Fibroblast of the aortic adventitia (primary cell): ENCODE data around the gene RECQL5. TPM values are rescaled to one million over a fixed set of nuclear protein-coding genes. Genes with fewer than 3 reads are reported as not detected.
A peak's percentile ranks its signal among the peaks of the same experiment; 100 is the strongest.

ENCODE experiments used
- DNase-seq: peaks from one replicate; pipeline ENCODE4 v3.0.0-alpha.2; 2010; ENCODE audit warnings: low read depth
- H3K4me3 ChIP-seq: 2 replicates; pipeline ENCODE4 v1.5.1; 2011; ENCODE audit warnings: low read depth, mild to moderate bottlenecking, control low read depth, low read length, moderate library complexity
- total RNA-seq: library from RNA; depleted of rRNA; stranded (reverse); fragments of >200 nt; gene quantifications from 2 replicates; pipeline ENCODE4 v1.2.3, GENCODE V29; 2012; ENCODE audit warnings: low replicate concordance
- TF ChIP-seq, protein P1 (sequence below): IDR thresholded peaks from 2 replicates; pipeline ENCODE4 v1.5.1; 2011; ENCODE audit warnings: mild to moderate bottlenecking, low read length, control low read depth, inconsistent platforms; ENCODE audit not compliant: insufficient read depth

RECQL5 gene
- total RNA-seq, 1 donor = 17.6 TPM

DNA sequence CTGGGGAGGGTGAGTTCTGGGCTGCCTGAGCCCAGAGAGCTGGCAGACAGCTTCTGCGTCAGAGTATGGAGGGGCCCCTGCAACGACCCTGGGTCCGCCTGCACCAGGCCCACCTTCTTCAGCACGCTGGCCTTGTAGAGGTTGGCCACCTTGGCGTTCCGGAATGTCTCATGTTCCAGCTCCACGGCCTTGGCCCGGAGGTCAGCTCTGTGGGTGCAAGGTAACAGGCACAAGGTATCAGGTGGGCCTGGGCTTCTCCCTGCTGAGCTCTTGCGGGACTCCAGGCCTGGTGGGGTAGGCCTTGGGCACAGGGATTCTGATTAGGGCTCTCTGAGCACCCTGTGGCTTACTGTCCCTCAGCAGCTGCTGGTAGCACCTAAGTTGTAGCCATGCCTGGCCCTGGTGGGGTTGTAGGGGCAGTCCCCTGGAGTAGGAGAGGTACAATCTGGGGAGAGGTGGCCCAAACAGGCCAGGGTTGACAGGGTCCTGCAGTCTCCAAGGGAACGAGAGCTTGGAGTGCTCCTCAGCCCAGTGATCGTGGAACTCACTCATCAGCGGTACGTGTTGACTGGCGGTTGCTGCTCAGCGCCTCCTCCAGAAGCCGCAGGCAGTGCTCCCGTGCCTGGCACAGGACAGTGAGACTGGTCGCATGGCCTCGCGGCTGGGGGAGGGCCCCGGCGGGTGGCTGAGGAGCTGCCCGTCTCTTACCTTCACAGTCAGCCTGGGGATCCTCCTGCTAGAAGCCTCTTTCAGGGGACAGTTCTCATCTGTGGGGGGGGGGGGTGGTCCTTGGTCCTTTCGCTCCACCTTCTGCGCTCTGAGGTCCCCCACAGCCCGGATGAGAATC, 36.7 kb downstream of the RECQL5 start:
- TF ChIP-seq, protein P1, sequence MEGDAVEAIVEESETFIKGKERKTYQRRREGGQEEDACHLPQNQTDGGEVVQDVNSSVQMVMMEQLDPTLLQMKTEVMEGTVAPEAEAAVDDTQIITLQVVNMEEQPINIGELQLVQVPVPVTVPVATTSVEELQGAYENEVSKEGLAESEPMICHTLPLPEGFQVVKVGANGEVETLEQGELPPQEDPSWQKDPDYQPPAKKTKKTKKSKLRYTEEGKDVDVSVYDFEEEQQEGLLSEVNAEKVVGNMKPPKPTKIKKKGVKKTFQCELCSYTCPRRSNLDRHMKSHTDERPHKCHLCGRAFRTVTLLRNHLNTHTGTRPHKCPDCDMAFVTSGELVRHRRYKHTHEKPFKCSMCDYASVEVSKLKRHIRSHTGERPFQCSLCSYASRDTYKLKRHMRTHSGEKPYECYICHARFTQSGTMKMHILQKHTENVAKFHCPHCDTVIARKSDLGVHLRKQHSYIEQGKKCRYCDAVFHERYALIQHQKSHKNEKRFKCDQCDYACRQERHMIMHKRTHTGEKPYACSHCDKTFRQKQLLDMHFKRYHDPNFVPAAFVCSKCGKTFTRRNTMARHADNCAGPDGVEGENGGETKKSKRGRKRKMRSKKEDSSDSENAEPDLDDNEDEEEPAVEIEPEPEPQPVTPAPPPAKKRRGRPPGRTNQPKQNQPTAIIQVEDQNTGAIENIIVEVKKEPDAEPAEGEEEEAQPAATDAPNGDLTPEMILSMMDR = no peak
- no peak overlapping the region for H3K4me3 ChIP-seq
- no peak for DNase-seq

DNA sequence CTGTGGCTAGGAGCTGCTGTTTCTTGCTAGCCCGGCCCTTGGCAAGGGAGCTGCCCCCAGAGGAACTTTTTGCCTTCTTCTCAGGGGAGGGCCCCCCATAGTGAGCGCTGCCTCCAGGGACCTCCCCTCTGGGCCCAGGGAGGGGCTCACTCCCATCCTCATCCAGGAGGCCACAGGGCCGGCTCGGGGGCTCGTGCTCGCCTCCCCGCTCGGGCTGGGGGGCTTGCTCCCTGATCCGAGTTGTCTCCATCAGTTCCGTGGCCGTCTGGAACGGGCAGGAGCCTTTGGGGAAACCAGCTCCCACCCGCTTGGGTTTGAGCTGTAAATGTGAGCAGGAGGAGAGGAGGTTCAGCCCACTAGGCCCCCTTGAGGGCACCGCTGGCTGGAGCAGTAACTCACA, 37.8 kb downstream of the RECQL5 start:
- TF ChIP-seq, protein P1 = no peak
- DNase-seq = no peak
- H3K4me3 ChIP-seq = no peak overlapping the region

GRCh38 chr17:75628425-75628824, 38.5 kb downstream of the RECQL5 start:
- DNase-seq = no peak
- H3K4me3 ChIP-seq = no peak overlapping the region
- TF ChIP-seq, protein P1 = no peak

DNA sequence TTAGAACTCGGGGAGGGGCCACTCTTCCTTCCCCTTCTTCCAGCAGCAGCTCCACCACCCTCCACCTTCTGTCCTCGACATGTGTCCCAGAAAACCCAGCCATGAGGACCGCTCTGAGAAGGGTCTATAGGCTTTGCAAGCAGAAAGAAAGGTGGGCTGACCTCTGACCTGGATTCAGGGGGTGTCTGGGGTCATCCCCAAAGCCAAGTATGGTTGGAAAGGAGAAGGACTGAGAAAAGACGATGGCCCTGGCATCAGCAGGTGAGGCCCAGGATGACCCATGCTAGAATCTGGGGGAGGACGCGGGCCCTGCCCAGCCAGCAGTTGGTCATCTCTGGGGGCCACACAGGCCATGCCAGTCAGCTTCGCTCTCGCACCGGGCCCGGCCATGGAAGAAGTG, 39.9 kb downstream of the RECQL5 start:
- TF ChIP-seq, protein P1 = no peak
- H3K4me3 ChIP-seq = no peak overlapping the region
- DNase-seq = no peak

GRCh38 chr17:75626496-75627038, 40.4 kb downstream of the RECQL5 start:
- DNase-seq = no peak
- TF ChIP-seq, protein P1 = no peak
- no peak overlapping the region for H3K4me3 ChIP-seq

DNA sequence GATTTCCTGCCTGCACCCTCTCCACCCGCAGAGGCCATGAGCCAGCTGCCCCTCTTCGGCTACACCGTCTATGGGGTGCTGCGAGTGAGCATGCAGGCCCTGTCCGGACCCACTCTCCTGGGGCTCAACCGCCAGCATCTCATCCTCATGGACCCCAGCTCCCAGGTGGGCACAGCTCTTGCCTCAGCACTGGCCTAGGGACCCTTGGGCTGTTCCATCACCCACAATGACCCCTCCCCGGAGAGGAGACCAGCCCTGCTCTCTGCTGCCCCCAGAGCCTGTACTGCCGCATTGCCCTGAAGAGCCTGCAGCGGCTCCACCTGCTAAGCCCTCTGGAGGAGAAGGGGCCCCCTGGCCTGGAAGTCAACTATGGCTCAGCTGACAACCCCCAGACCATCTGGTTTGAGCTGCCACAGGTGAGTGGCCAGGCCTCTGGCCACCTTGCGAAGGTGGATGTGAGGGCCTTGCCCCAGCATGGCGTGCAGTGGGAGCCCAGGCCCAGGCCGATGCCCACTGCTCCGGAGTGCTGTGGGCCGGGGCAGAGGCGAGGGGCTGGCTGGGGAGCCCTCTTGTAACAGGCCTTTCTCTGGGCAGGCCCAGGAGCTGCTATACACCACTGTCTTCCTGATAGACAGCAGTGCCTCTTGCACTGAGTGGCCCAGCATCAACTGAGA, 41.0 kb downstream of the RECQL5 start:
- peak; percentile 6 for DNase-seq
- no peak overlapping the region for H3K4me3 ChIP-seq
- TF ChIP-seq, protein P1 = peak; percentile 78
